Lower lobe of right lung (tissue), 2 donors: Measurements from ENCODE around the gene COL19A1. TPM values are rescaled to one million over a fixed set of nuclear protein-coding genes. Genes with fewer than 3 reads are reported as not detected.

Experiments
- ATAC-seq, 2 donors: fragments of 200-7000 bp; cut with Tn5 transposase; one replicate each; pipeline ENCODE4 v1.9.1; 2020 to 2022; ENCODE audit warnings: mild to moderate bottlenecking in 2 of 2, moderate library complexity in 2 of 2
- DNase-seq: peaks from one replicate; pipeline ENCODE4 v3.0.0-alpha.2; 2020
- H3K27ac ChIP-seq: fragments of 200-600 bp; one replicate; pipeline ENCODE4 v1.8.0; 2022
- H3K27me3 ChIP-seq: fragments of 200-600 bp; one replicate; pipeline ENCODE4 v1.8.0; 2022; ENCODE audit warnings: low read depth
- H3K36me3 ChIP-seq: fragments of 200-600 bp; one replicate; pipeline ENCODE4 v1.8.0; 2022; ENCODE audit warnings: mild to moderate bottlenecking
- H3K4me1 ChIP-seq: fragments of 200-600 bp; one replicate; pipeline ENCODE4 v1.8.0; 2022
- H3K4me3 ChIP-seq: fragments of 200-600 bp; one replicate; pipeline ENCODE4 v1.8.0; 2022; ENCODE audit warnings: mild to moderate bottlenecking
- H3K9me3 ChIP-seq: fragments of 200-600 bp; one replicate; pipeline ENCODE4 v1.8.0; 2022
- intact Hi-C: fragments of 100-400 bp; cut with DNase I; formaldehyde crosslinking; loops from one replicate; pipeline ENCODE4 v1.11.0; 2022
- total RNA-seq: library from RNA; stranded (reverse); fragmentation: NEBNext Ultra II Directional; extraction: Animal tissue kit (Norgen Biotek cat#: 25700); gene quantifications from one replicate; pipeline ENCODE4 v1.2.1, GENCODE V29; 2021
- TF ChIP-seq, protein P1 (sequence below): fragments of 200-600 bp; IDR thresholded peaks from one replicate; pipeline ENCODE4 v1.8.0; 2022; ENCODE audit warnings: antibody characterized with exemption, mild to moderate bottlenecking
- donor health status: DM: no; HTN: yes; CAD: no; lungs with severe emphysema.

The COL19A1 gene
- total RNA-seq, 1 donor from 2014 or later, result not detected

DNA sequence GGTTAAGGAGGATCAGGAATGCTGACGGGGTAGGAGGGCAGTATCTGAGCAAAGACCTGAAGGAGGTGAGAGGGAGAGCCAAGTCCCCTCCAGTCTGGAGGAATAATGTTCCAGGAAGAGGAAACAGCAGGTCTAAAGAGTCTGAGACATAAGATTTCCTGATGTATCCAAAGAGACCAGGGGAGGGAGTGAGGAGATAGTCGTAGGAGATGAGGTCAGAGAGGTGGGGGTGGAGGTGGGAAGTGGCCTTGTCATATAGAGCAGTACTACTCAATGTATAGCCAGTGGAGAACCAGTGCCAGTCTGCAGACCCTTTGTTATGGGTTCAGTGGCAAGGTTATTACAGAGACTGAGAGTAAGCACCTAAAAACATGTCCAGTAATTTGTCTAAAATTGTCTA is 305.9 kb downstream of the COL19A1 start:
- no peaks in the 10 kb centered on the region for H3K4me1 ChIP-seq
- DNase-seq (no peak), ATAC-seq (no peak)
- TF ChIP-seq, protein P1, sequence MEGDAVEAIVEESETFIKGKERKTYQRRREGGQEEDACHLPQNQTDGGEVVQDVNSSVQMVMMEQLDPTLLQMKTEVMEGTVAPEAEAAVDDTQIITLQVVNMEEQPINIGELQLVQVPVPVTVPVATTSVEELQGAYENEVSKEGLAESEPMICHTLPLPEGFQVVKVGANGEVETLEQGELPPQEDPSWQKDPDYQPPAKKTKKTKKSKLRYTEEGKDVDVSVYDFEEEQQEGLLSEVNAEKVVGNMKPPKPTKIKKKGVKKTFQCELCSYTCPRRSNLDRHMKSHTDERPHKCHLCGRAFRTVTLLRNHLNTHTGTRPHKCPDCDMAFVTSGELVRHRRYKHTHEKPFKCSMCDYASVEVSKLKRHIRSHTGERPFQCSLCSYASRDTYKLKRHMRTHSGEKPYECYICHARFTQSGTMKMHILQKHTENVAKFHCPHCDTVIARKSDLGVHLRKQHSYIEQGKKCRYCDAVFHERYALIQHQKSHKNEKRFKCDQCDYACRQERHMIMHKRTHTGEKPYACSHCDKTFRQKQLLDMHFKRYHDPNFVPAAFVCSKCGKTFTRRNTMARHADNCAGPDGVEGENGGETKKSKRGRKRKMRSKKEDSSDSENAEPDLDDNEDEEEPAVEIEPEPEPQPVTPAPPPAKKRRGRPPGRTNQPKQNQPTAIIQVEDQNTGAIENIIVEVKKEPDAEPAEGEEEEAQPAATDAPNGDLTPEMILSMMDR, result no peak
- no peaks in the 10 kb centered on the region for H3K9me3 ChIP-seq
- no peak overlapping the region for H3K27ac ChIP-seq
- no peaks in the 10 kb centered on the region for H3K27me3 ChIP-seq
- no peaks in the 10 kb centered on the region for H3K36me3 ChIP-seq
- H3K4me3 ChIP-seq, result no peak overlapping the region
- intact Hi-C loops, result no loop called here

DNA sequence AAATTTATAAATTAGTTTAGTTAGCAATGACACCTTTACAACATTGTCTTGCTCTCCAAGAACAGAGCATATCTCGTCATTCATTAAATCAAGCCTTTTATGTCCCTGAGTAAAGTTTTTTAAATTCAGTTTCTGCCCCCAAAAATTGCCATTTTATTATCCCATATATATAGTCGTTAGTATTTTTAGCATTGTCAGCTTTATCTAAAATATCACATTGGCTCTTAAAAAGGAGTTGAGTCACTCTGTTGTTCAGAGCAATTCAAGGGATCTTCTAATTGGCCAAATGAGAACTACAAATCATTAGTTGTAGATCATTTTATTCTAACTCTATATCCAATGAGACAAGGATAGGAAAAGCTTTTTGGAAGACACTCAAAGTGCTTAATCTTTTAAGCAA is 309.4 kb downstream of the COL19A1 start:
- ATAC-seq (no peak), DNase-seq (no peak)
- TF ChIP-seq, protein P1, result no peak
- Histone ChIP-seq H3K9me3 (no peaks in the 10 kb centered on the region), H3K36me3 (no peaks in the 10 kb centered on the region), H3K4me3 (no peak overlapping the region), H3K27me3 (no peaks in the 10 kb centered on the region), H3K27ac (no peak overlapping the region), H3K4me1 (no peaks in the 10 kb centered on the region)
- intact Hi-C loops, result no loop called here

DNA sequence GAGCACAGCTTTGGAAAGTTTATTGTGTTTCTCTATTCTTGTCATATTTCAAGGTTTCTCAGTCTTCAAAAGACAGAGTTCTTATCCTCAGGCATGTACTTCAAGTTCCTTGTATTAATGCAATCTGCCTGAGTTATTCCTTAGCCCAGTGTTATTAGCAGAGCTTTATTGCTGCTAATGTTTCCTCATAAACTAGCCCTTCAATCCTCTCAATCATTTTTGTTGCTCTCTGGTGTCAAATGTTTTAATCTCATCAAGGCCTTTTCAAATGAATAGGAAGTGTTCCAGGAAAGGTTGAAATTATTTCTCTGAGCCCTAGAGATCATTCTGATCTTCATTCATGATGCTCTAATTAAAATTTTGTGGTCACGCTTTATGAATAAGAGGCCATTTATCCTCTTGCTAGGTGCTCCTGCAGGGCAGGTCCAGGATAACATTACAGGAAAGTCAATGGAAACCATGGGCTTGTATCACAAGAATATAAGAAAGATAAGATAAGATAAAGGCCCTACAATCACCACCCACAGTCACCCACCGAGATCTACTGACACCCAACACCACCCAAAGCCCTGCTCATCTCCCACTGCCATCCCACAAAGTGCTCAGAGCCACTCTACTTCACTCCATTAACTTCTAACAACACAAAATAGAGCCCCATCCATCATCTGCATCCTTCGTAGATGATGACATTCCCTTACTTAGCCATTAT is 310.6 kb downstream of the COL19A1 start:
- no peak overlapping the region for H3K27ac ChIP-seq
- no peak overlapping the region for H3K4me3 ChIP-seq
- H3K36me3 ChIP-seq, result no peaks in the 10 kb centered on the region
- no peaks in the 10 kb centered on the region for H3K27me3 ChIP-seq
- intact Hi-C loops, result no loop called here
- H3K9me3 ChIP-seq, result no peaks in the 10 kb centered on the region
- ATAC-seq (no peak), DNase-seq (no peak)
- no peaks in the 10 kb centered on the region for H3K4me1 ChIP-seq
- TF ChIP-seq, protein P1, result no peak

DNA sequence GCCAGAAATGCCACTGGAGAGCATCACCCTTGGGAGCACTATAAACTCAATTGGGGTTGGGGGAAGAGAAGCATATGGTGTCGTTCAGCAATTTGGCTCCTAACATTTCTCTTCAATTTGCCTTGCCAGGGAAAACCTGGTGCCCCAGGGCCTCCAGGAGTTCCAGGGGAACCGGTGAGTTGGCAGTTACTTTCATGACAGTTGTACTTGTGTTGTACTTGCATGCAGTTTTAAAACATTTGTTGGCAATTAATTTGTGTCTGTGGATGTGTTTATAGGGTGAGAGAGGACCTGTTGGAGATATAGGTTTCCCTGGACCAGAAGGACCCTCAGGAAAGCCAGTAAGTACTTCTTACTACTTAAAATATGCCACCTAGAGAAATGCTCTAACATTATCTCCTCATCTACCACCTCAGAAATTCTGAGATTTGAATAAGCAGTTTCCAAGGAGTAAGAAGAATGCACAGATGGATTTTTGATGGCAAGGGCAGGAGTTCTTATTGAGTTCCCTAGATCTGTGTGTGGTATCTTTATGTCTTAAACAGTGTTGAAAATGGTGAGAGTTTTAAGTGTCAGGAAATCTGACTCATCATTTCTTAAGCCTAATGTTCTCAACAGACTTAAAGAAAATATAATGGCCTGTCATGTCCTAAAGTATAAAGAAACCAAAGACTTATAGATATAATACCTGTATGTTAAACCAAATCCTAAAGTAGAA is 314.0 kb downstream of the COL19A1 start:
- H3K36me3 ChIP-seq, result no peaks in the 10 kb centered on the region
- H3K4me1 ChIP-seq, result no peaks in the 10 kb centered on the region
- TF ChIP-seq, protein P1, result no peak
- H3K4me3 ChIP-seq, result no peak overlapping the region
- DNase-seq, result no peak
- H3K27ac ChIP-seq, result no peak overlapping the region
- intact Hi-C loops, result no loop called here
- H3K9me3 ChIP-seq, result no peaks in the 10 kb centered on the region
- no peaks in the 10 kb centered on the region for H3K27me3 ChIP-seq
- ATAC-seq, result no peak

DNA sequence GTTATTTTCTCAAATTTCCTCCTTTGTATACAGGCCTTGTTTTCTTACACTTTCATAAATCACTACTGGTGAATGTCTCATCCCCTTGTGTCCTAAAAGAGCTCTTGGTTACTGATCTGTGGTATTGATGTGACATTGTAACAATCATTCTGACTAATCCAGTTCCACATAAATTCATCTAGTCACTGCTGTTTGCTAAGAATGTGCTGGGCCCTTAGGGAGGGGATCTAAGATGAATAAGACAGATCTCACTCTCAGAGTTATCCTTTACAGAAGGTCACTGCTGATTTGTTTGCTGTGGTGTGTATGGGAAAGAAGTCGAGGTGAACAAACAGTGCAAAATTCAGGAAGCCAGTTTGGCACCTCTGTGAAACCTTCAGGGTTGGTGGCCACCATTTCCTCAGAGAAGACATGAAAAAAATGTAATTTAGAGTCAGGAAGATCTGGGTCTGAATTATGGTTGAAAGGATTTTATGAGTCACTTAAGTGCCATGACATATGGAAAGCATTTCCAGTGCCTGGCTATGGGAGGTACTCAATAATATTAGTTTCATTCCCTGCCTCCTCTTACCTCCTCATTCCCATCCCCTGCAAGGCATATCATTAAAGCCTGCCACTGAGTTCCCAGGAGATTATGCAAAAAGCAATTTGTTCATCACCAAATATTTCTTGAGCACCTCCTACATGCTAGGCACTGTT is 314.7 kb downstream of the COL19A1 start:
- intact Hi-C loops, result no loop called here
- H3K36me3 ChIP-seq, result no peaks in the 10 kb centered on the region
- TF ChIP-seq, protein P1, result no peak
- no peak for DNase-seq
- no peaks in the 10 kb centered on the region for H3K4me1 ChIP-seq
- H3K4me3 ChIP-seq, result no peak overlapping the region
- no peaks in the 10 kb centered on the region for H3K9me3 ChIP-seq
- ATAC-seq, result no peak
- no peaks in the 10 kb centered on the region for H3K27me3 ChIP-seq
- no peak overlapping the region for H3K27ac ChIP-seq
